ENCODE measurements around the gene PLCZ1. TPM values are rescaled to one million over a fixed set of nuclear protein-coding genes. Genes with fewer than 3 reads are reported as not detected.
"Not testable (repeated sequence)": the region's sequence is repeated elsewhere in the genome, so short reads cannot be mapped to it uniquely, and the experiment has no call there.

PLCZ1 gene
- polyA plus RNA-seq (2013, experiment 1 of 2) = not detected
- not detected for polyA plus RNA-seq (2013, experiment 2 of 2)

- H4K8ac ChIP-seq (ENCODE audit: low read depth, low read length) = no peak within 1 kb of the TSS
- no CpG with 5 or more reads among the region's 2 CpGs for WGBS, 2 donors (ENCODE audit: extremely low coverage in 2 of 2, insufficient read length in 2 of 2, insufficient replicate concordance in 1 of 2)
Measured at GRCh38 chr12:18737819-18738218, at the start of gene PLCZ1, which contains the start of gene CAPZA3. Gene PLCZ1, minus strand, starts transcription at chr12:18738012. Its CDS starts 641 bp downstream, at chr12:18737371. Gene CAPZA3, plus strand, starts transcription at chr12:18738119. Its CDS starts 150 bp downstream, at chr12:18738269.

DNA sequence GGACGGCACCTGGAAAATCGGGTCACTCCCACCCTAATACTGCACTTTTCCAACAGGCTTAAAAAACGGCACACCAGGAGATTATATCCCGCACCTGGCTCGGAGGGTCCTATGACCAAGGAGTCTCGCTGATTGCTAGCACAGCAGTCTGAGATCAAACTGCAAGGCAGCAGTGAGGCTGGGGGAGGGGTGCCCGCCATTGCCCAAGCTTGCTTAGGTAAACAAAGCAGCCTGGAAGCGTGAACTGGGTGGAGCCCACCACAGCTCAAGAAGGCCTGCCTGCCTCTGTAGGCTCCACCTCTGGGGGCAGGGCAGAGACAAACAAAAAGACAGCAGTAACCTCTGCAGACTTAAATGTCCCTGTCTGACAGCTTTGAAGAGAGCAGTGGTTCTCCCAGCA lies 47.7 kb upstream of the PLCZ1 start:
- not testable (repeated sequence) for H4K8ac ChIP-seq (ENCODE audit: low read depth, low read length); H3K27me3 ChIP-seq (ENCODE audit: control insufficient read depth in 3 of 3, insufficient read depth in 3 of 3, low read depth in 1 of 3, low read length in 3 of 3); H3K36me3 ChIP-seq (replicated peaks in 1 of 2; ENCODE audit: control insufficient read depth in 2 of 2, insufficient read depth in 2 of 2, low read length in 2 of 2); H3K9ac ChIP-seq (ENCODE audit: low read depth, low read length, poor library complexity); H3K9me3 ChIP-seq (replicated peaks in 1 of 2; ENCODE audit: control insufficient read depth in 2 of 2, insufficient read depth in 1 of 2, low read depth in 1 of 2, low read length in 2 of 2); H3K23ac ChIP-seq (ENCODE audit: low read depth, low read length, poor library complexity); H2AK5ac ChIP-seq (ENCODE audit: low read depth, low read length); H3K4me2 ChIP-seq (ENCODE audit: insufficient read depth, low read length, poor library complexity, severe bottlenecking); H3K14ac ChIP-seq (ENCODE audit: low read length); H3K18ac ChIP-seq (ENCODE audit: low read length); H2AFZ ChIP-seq (ENCODE audit: low read length); H4K91ac ChIP-seq (ENCODE audit: low read depth, low read length, poor library complexity); H3K4me1 ChIP-seq (ENCODE audit: control insufficient read depth in 2 of 2, insufficient read depth in 1 of 2, low read depth in 1 of 2, low read length in 2 of 2); H3K79me1 ChIP-seq (ENCODE audit: low read depth, low read length); H2BK5ac ChIP-seq (ENCODE audit: low read length); H3K4ac ChIP-seq (ENCODE audit: low read length); H2BK12ac ChIP-seq (ENCODE audit: low read length); H2BK120ac ChIP-seq (ENCODE audit: low read depth, low read length); H3K27ac ChIP-seq (replicated peaks; ENCODE audit: low read length); H3K4me3 ChIP-seq (ENCODE audit: low read length in 2 of 2); H2BK15ac ChIP-seq (ENCODE audit: low read length); DNase-seq (ENCODE audit: low spot score)
- WGBS, 2 donors (ENCODE audit: extremely low coverage in 2 of 2, insufficient read length in 2 of 2, insufficient replicate concordance in 1 of 2) = no CpG with 5 or more reads among the region's 8 CpGs

More at GRCh38 chr12:18737819-18738218, at the start of gene PLCZ1, which contains the start of gene CAPZA3:
- Histone ChIP-seq H3K4me2 (ENCODE audit: insufficient read depth, low read length, poor library complexity, severe bottlenecking) (no peak within 1 kb of the TSS), H3K9ac (ENCODE audit: low read depth, low read length, poor library complexity) (no peak within 1 kb of the TSS), H2AK5ac (ENCODE audit: low read depth, low read length) (no peak within 1 kb of the TSS), H3K18ac (ENCODE audit: low read length) (no peak within 1 kb of the TSS), H3K4me1 (ENCODE audit: control insufficient read depth in 2 of 2, insufficient read depth in 1 of 2, low read depth in 1 of 2, low read length in 2 of 2) (no peaks in the 10 kb centered on the region), H3K27ac (replicated peaks; ENCODE audit: low read length) (no peak within 1 kb of the TSS), H2AFZ (ENCODE audit: low read length) (no peak within 1 kb of the TSS), H3K79me1 (ENCODE audit: low read depth, low read length) (no peaks in the 10 kb centered on the region), H2BK5ac (ENCODE audit: low read length) (no peak within 1 kb of the TSS), H3K23ac (ENCODE audit: low read depth, low read length, poor library complexity) (no peak within 1 kb of the TSS), H2BK12ac (ENCODE audit: low read length) (no peak within 1 kb of the TSS), H2BK15ac (ENCODE audit: low read length) (no peak within 1 kb of the TSS), H3K4ac (ENCODE audit: low read length) (no peak within 1 kb of the TSS), H3K36me3 (replicated peaks in 1 of 2; ENCODE audit: control insufficient read depth in 2 of 2, insufficient read depth in 2 of 2, low read length in 2 of 2) (no peaks in the 10 kb centered on the region), H3K27me3 (ENCODE audit: control insufficient read depth in 3 of 3, insufficient read depth in 3 of 3, low read depth in 1 of 3, low read length in 3 of 3) (peaks cover 0 to 2% (median 0%) of the 10 kb centered on the region in 3 experiments), H3K14ac (ENCODE audit: low read length) (no peak within 1 kb of the TSS), H4K91ac (ENCODE audit: low read depth, low read length, poor library complexity) (no peak within 1 kb of the TSS), H2BK120ac (ENCODE audit: low read depth, low read length) (no peak within 1 kb of the TSS), H3K9me3 (replicated peaks in 1 of 2; ENCODE audit: control insufficient read depth in 2 of 2, insufficient read depth in 1 of 2, low read depth in 1 of 2, low read length in 2 of 2) (peaks cover 0 to 1% of the 10 kb centered on the region in 2 donors), H3K4me3 (ENCODE audit: low read length in 2 of 2) (no peak within 1 kb of the TSS)
- DNase-seq (ENCODE audit: low spot score) = no peak

- no peak overlapping the region for H2BK15ac ChIP-seq (ENCODE audit: low read length)
- H3K4me2 ChIP-seq (ENCODE audit: insufficient read depth, low read length, poor library complexity, severe bottlenecking) = no peak overlapping the region
- H3K18ac ChIP-seq (ENCODE audit: low read length) = no peak overlapping the region
- no peak overlapping the region for H3K14ac ChIP-seq (ENCODE audit: low read length)
- no peak overlapping the region for H4K91ac ChIP-seq (ENCODE audit: low read depth, low read length, poor library complexity)
- H2BK5ac ChIP-seq (ENCODE audit: low read length) = no peak overlapping the region
- no peak overlapping the region for H3K4me3 ChIP-seq (ENCODE audit: low read length in 2 of 2)
- DNase-seq (ENCODE audit: low spot score) = no peak
- no peak overlapping the region for H3K27ac ChIP-seq (replicated peaks; ENCODE audit: low read length)
- no peak overlapping the region for H2AFZ ChIP-seq (ENCODE audit: low read length)
- H3K27me3 ChIP-seq (ENCODE audit: control insufficient read depth in 3 of 3, insufficient read depth in 3 of 3, low read depth in 1 of 3, low read length in 3 of 3) = no peaks in the 10 kb centered on the region
- H3K4ac ChIP-seq (ENCODE audit: low read length) = no peak overlapping the region
- H3K79me1 ChIP-seq (ENCODE audit: low read depth, low read length) = no peaks in the 10 kb centered on the region
- no peak overlapping the region for H2BK120ac ChIP-seq (ENCODE audit: low read depth, low read length)
- no peak overlapping the region for H4K8ac ChIP-seq (ENCODE audit: low read depth, low read length)
- no peak overlapping the region for H2AK5ac ChIP-seq (ENCODE audit: low read depth, low read length)
- no peak overlapping the region for H3K9ac ChIP-seq (ENCODE audit: low read depth, low read length, poor library complexity)
- no peaks in the 10 kb centered on the region for H3K4me1 ChIP-seq (ENCODE audit: control insufficient read depth in 2 of 2, insufficient read depth in 1 of 2, low read depth in 1 of 2, low read length in 2 of 2)
- no peaks in the 10 kb centered on the region for H3K36me3 ChIP-seq (replicated peaks in 1 of 2; ENCODE audit: control insufficient read depth in 2 of 2, insufficient read depth in 2 of 2, low read length in 2 of 2)
- H2BK12ac ChIP-seq (ENCODE audit: low read length) = no peak overlapping the region
- no peak overlapping the region for H3K23ac ChIP-seq (ENCODE audit: low read depth, low read length, poor library complexity)
- H3K9me3 ChIP-seq (replicated peaks in 1 of 2; ENCODE audit: control insufficient read depth in 2 of 2, insufficient read depth in 1 of 2, low read depth in 1 of 2, low read length in 2 of 2) = no peaks in the 10 kb centered on the region
- no CpG with 5 or more reads among the region's 2 CpGs for WGBS, 2 donors (ENCODE audit: extremely low coverage in 2 of 2, insufficient read length in 2 of 2, insufficient replicate concordance in 1 of 2)
Measured at GRCh38 chr12:18782827-18783226, 45.0 kb upstream of the PLCZ1 start.

GRCh38 chr12:18766479-18766878 lies 28.7 kb upstream of the PLCZ1 start:
- WGBS, 2 donors (ENCODE audit: extremely low coverage in 2 of 2, insufficient read length in 2 of 2, insufficient replicate concordance in 1 of 2) = no CpG with 5 or more reads among the region's 1 CpG
- H2AK5ac ChIP-seq (ENCODE audit: low read depth, low read length); H3K36me3 ChIP-seq (replicated peaks in 1 of 2; ENCODE audit: control insufficient read depth in 2 of 2, insufficient read depth in 2 of 2, low read length in 2 of 2); H3K18ac ChIP-seq (ENCODE audit: low read length); H3K4me2 ChIP-seq (ENCODE audit: insufficient read depth, low read length, poor library complexity, severe bottlenecking); H2BK120ac ChIP-seq (ENCODE audit: low read depth, low read length); H2BK12ac ChIP-seq (ENCODE audit: low read length); H3K9ac ChIP-seq (ENCODE audit: low read depth, low read length, poor library complexity); H3K4me3 ChIP-seq (ENCODE audit: low read length in 2 of 2); H3K4ac ChIP-seq (ENCODE audit: low read length); H3K79me1 ChIP-seq (ENCODE audit: low read depth, low read length); H3K4me1 ChIP-seq (ENCODE audit: control insufficient read depth in 2 of 2, insufficient read depth in 1 of 2, low read depth in 1 of 2, low read length in 2 of 2); H3K14ac ChIP-seq (ENCODE audit: low read length); H4K91ac ChIP-seq (ENCODE audit: low read depth, low read length, poor library complexity); H2BK15ac ChIP-seq (ENCODE audit: low read length); H4K8ac ChIP-seq (ENCODE audit: low read depth, low read length); H3K27ac ChIP-seq (replicated peaks; ENCODE audit: low read length); DNase-seq (ENCODE audit: low spot score); H2BK5ac ChIP-seq (ENCODE audit: low read length); H3K27me3 ChIP-seq (ENCODE audit: control insufficient read depth in 3 of 3, insufficient read depth in 3 of 3, low read depth in 1 of 3, low read length in 3 of 3); H3K23ac ChIP-seq (ENCODE audit: low read depth, low read length, poor library complexity); H2AFZ ChIP-seq (ENCODE audit: low read length); H3K9me3 ChIP-seq (replicated peaks in 1 of 2; ENCODE audit: control insufficient read depth in 2 of 2, insufficient read depth in 1 of 2, low read depth in 1 of 2, low read length in 2 of 2): not testable (repeated sequence)

Measured in neuronal stem cell (in vitro differentiated cells).